DND-41 (cell line): ENCODE measurements around the gene KIF25.

Experiments
- CTCF ChIP-seq: IDR thresholded peaks from 2 replicates; pipeline ENCODE4 v1.5.1; 2012; ENCODE audit warnings: borderline replicate concordance, low read length, moderate library complexity, mild to moderate bottlenecking; ENCODE audit not compliant: poor library complexity, severe bottlenecking; ENCODE audit errors: extremely low read depth
- EZH2 ChIP-seq: IDR thresholded peaks from 3 replicates; pipeline ENCODE4 v1.6.1; 2012; ENCODE audit warnings: borderline replicate concordance, low read depth, mild to moderate bottlenecking, moderate library complexity, low read length, inconsistent platforms; ENCODE audit not compliant: severe bottlenecking

GRCh38 chr6:167954151-167954550, 43.3 kb upstream of the KIF25 start:
- TF ChIP-seq CTCF: no peak
- no peak for TF ChIP-seq EZH2
